GM21367 (cell line): ENCODE results near the gene MAP2K7.
"Not testable (repeated sequence)": the region's sequence is repeated elsewhere in the genome, so short reads cannot be mapped to it uniquely, and the experiment has no call there.

Experiments
- ATAC-seq: cut with Tn5 transposase; IDR thresholded peaks from one replicate; pipeline ENCODE4 v1.9.1; 2021; ENCODE audit not compliant: unreplicated experiment

MAP2K7 gene

GRCh38 chr19:7959211-7959610 is 55.5 kb downstream of the MAP2K7 start:
- ATAC-seq: no peak

GRCh38 chr19:7961082-7961481 is 57.4 kb downstream of the MAP2K7 start:
- not testable (repeated sequence) for ATAC-seq

- ATAC-seq: no peak
These were observed 58.4 kb downstream of the MAP2K7 start for GRCh38 chr19:7961920-7962626.

- no peak for ATAC-seq
These were observed 59.1 kb downstream of the MAP2K7 start for GRCh38 chr19:7962644-7963268.

GRCh38 chr19:7963566-7963965 is 59.9 kb downstream of the MAP2K7 start:
- no peak for ATAC-seq
